GM19328 (cell line): Measurements from ENCODE around the gene SLC8A3.

Experiments used
- ATAC-seq: cut with Tn5 transposase; IDR thresholded peaks from one replicate; pipeline ENCODE4 v1.9.1; 2021; ENCODE audit warnings: mild to moderate bottlenecking, moderate library complexity; ENCODE audit not compliant: unreplicated experiment

The SLC8A3 gene

DNA sequence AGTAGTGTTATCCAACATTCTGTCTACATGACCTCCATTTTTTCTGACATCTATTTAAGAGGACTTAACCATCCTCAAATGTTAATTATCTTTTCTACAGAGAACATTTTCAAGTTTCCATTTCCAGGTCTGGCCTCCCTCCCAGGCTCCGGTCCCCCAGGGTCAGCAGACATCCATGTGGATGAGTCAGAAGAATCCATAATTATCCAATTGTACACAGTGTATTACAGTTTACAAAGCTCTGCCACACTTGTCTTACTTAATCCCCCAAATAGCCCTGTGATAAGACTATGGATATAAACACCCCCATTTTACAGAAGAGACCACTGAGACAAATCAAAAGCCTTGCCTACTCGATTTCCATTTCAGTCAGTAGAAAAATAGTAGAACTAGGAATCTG lies 65.0 kb downstream of the SLC8A3 start:
- no peak for ATAC-seq

DNA sequence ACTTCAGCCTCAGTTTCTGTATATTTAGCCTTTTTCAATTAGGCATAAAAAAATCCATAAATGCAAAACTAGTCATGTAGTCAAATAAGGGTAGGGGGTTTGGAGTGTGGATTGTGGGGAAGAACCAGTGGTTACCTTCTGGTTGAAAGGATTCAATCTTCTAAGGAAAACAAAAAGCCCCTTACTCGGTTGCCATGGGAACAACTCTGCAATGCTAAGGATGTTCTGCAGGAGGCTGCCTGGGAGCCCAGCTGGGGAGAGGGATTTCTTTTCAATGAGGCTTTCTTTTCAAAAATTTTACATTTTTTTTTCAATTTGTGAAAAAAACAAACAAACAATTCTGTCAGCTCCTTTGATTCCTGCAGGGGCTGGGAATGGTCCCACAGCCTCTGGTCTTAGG lies 67.2 kb downstream of the SLC8A3 start:
- ATAC-seq: no peak

DNA sequence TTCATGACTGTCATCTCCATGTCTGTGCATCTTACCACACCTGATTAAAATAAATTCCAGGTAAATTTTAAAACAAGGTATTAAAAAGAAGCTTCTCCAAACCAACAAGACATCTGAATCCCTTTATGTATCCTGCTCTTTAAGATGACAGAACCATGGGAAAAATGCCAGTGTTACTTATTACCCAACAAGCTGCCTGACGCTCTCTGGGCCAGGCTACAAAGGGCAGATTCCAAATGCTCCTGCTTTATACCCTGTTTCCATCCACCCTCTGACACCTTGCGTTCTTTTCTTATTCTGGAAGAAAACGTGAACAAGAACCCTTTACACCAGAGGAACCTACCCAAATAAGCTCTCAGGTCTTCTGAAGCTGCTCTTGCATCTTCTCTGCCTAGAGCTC lies 70.7 kb downstream of the SLC8A3 start:
- no peak for ATAC-seq

DNA sequence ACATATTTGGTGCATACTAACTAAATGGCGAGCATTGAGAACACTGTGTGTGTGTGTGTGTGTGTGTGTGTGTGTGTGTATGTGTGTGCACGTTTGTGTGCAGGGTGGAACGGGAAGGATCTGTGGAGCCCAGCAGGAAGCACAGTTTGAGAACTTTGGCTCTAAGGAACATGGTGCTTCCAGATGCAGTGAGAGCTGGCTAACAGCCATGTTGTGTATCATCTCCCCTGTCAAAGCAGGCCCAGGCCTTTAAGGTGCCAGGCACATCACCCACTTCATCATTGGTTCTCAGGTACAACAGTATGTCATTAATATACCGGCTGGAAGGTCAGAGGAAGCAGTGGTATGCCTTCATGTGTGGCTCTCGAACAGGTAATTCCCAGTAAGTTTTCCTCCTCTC lies 72.5 kb downstream of the SLC8A3 start:
- ATAC-seq: no peak

DNA sequence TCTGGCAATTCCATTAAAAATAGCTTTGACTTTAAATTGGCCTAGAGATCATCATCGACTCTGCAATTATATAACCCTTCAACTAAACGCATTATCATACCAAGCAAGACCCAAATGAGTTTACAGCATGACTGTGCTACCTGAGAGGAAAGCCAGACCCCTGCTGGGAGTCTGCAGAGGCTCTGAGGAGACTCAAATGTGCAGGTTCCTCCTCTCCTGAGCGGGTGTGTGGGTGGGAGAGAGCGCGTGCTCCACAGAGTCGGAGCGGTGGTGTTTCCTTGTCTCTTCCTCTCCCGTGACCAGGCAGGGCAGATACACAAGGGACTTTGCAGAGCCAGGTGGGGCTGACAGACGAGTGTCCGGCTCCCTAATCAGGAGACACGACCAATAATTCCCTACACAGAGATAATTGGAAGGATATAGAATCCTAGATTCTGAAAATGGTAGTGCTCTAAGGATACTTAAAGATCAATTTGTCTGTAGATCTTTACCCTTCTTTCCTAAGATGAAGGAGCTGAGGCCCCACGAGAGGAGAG lies 74.1 kb downstream of the SLC8A3 start:
- no peak for ATAC-seq

DNA sequence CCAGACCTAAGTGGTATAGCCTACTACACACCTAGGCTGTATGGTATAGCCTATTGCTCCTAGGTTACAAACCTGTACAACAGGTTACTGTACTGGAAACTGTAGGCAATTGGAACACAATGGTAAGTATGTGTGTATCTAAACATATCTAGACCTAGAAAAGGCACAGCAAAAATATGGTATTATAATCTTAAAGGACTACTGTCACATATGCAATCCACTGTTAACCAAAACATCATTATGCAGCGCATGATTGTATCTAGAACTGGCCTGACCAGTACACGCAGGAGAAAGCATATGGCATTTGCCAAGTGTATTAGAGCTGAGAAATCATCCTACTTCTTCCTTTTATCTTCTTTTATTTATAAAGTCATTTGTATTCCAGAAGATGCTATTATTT lies 75.5 kb downstream of the SLC8A3 start:
- ATAC-seq: no peak

DNA sequence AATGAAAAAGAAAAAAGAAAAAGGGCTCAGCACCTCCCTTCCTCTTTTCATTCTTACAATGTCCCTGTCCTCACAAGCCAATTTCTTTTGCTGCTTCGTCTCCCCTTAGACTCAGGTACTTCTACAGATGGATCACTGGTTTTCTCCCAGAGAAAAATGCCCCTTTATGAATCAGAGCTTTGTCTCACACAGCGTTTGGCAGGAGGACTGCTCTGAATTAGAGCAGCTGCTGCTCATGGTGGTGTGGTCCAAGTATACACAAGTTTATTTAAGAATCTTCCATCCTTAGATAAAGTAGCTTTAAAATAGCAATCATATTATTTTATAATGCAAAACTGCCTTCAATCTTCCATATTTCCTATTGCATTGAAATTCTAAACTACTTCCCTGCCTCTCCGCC lies 80.3 kb downstream of the SLC8A3 start:
- no peak for ATAC-seq

DNA sequence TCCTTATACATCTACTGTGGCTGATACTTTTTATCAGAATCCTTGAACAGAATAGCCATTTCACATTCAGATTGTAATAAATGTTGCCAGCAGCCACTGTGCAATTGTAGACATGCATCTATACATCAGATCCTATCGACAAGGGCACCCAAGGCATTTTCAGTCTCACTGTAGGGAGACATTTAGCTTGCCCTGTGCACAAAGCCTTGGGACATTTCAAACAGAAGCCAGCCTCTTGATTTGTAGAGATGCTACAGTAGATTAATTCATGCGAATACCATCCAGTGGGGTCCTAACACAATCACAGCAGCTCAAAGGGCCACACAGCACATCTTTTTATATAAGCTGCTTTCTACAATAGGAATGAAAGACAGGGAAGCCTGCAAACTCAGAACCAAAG lies 81.4 kb downstream of the SLC8A3 start:
- no peak for ATAC-seq

DNA sequence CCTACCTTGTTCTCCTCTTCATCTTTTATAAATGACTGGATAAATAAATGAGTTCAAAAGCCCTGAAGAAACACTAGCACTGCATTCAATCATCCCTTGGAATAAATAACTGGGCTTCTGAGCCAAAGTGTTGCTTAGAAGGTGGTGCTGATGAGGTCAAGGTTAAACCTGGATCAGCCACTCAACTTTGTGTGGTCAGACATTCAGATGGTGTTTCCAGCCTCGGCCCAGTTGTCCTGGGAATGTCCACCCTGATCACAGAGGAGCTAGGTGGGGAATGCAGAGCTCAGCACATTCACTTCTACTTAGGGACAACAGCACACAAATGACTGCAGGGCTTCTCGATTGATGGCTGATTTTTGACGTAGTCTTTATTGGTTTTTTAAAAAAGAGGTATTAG lies 88.7 kb downstream of the SLC8A3 start:
- ATAC-seq: no peak

DNA sequence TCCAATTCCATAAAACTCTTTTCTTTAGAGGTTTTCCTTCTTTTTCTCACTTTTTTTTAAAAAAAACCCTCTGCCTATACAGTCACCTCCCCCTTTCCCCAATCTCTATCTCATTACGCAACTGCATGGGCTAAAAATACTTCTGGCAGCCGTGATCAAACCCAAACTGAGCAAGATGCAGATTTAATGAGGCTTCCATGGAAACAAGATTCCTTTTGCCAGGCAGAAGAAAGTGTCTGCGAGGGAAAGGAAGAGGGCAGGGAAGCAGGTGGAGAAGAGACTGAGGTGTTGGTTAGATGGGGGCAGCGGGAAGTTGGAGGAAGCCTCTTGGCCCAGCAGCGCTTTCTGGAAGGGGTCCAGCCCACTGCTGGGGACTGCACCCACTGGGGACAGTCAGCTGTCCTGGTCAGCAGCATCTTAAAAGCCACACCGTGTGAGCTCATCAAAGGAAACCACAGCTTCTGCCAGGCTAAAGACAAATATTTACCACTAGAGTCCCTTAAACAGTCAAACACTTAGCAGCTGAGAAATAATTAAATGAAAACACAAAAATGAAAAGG lies 90.4 kb downstream of the SLC8A3 start:
- no peak for ATAC-seq

DNA sequence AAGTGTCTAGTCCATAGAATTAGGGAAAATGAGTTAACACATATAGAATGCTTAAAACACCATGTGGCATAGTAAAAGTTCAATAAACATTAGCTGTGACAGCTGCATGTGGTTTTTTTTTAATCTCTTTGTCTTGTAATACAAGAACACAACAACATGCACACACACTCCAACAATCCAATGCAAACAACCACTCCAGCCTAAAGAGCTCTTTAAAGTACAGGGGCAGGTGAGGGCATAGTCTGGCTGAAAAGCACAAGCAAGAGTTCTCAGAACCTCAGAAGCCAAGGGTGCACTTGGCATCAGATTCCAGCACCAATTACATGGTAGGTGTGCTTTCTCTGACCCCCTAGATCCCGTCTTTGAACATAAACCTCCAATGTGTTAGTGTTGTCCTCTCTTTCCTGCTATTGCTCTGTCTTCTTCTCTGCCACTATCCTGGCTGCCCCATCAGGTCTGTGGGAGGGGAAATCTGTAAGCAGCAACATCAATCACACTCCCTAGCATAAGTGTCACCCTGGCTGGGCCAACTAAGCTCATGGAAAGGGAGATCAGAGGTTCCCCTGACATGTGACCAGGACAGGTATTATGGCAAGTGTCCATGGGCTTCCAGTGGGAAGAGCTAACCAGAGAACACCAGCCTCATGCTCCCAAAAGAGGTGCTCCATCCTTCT lies 91.0 kb downstream of the SLC8A3 start:
- no peak for ATAC-seq

DNA sequence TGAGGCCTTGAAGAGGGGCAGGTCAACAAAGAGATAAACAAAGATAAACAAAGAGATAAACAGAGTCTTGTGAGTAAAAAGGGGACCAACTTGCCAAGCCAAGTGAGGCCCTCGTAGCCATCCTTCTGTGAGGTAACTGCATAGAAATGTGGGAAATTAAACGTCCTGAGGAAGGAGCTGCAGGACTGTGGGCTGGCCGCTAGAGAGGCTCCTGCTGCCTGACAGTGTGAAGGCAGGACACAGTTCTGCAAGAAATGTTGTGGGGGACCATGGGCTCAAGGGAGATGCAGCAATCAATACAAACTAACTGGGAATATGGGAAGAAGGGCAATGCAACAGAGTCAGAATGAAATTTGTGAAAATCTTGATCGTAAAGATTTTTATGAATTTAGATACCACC lies 91.9 kb downstream of the SLC8A3 start:
- no peak for ATAC-seq

DNA sequence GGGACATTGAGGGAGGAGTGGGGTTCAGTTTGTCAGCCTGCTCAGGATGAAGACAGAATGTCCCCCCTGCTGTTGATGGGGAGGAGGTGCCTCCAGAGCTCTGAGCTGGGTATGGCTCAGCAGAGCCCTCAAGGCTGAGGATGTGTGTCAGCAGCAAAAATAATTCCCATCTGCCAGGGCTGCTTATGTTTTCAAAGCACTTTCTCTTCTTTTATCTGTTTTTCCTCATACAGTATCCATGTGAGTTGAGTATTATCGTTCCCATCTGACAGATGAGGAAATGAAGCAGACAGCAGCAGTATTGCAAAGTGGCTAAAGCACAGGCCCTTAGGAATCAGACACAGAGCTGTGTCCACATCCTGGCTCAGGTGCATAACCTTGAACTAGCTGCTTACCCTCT lies 94.1 kb downstream of the SLC8A3 start:
- no peak for ATAC-seq

DNA sequence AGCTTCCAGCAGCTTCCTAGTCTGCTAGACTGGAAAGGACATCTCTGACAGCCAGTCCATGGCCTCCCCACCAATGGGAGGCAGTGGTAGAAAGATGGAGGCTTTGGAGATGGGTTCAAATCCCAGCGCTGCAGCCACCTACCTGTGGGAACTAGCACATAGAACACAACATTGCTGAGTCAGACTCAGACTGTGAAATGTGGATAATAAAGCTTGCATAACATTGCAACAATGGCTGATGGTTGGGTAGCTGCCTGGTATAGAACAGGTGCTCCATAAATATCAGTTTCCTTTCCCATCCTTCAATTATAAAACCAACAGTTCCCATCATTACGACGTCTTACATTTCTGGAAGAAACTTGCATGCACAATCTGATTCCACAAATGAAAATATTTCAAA lies 94.6 kb downstream of the SLC8A3 start:
- ATAC-seq: no peak

DNA sequence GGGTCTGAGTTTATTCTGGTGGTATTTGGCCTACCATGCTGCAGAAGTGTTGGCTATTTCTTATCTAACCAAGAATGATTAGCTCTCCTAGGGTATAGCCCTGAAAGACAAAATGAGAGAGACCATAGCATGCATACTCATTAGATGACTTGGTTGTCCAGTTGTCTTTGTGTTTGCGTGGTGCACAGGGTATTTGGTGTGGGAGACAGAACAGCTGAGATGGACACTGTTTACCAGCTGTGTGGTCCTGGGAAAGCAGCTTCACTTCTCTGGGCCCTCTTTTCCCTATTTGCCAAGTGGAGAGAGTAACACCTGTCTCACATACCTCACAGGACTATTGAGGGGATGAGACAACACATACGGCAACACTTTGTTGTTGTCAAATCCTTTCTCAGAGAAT lies 95.6 kb downstream of the SLC8A3 start:
- ATAC-seq: no peak

DNA sequence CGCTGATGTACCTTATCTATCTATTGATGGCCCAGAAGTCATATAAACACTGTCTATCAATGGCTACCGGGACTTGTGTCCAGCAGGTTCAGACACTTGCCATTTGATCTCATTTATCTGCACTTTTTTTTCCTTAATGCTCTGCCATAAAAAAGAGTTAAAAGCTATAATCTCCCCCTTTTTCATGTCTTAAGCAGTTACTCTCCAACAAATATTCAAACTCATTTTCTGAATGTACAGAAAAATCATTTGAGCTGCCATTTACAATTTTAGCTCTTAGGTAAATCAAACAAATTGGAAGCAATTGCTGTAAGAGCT lies 101.4 kb downstream of the SLC8A3 start:
- no peak for ATAC-seq

DNA sequence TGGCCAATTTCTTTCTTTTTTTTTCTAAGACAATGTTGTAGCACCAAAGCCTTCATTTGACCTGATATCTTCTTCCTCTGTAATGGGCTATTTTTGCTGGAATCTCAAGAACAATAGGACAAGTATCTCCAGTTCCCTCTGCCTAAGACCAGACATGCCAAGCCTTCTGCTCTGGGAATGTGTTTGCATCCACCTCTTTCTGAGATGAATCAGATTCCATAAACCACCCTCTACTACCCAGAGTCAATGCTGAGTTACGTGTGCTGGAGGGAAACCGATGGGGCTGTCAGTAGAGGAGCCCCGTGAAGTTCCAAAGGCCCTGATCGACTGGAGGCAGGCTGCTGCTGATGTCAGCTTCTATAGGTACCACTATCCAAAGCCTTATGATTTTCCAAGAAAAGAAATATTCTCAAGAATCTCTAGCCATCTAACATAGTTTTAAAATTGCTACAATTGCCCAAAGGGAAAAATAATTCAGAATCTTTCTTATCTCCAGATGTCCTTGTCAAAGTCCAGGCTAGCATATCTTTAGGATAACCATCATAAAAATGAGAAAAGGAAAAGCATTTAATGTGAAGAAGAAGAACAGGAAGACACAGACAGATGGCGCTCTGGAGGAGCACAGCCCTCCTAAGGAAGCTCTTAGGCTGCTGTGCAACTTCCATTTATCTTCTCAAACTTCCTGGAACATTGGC lies 101.9 kb downstream of the SLC8A3 start:
- no peak for ATAC-seq

DNA sequence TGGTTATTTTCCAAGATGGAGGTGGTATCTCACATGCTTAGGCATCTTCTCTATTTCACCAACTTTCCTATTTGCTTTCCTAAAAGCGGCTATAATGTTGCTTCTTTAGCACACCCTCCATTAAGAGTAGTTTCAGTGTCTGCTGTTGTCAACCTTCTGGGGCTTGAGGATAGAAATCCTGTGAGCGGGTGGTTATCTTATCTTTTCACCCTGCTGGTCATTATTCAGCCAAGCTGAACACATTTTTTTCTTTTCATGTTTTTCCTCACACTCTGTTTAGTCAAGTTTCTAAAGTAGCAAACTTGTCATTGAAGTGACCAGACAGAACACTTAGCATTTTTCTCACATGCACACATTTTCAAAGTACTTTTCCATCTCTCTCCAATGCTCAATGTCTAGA lies 104.5 kb downstream of the SLC8A3 start:
- ATAC-seq: no peak

DNA sequence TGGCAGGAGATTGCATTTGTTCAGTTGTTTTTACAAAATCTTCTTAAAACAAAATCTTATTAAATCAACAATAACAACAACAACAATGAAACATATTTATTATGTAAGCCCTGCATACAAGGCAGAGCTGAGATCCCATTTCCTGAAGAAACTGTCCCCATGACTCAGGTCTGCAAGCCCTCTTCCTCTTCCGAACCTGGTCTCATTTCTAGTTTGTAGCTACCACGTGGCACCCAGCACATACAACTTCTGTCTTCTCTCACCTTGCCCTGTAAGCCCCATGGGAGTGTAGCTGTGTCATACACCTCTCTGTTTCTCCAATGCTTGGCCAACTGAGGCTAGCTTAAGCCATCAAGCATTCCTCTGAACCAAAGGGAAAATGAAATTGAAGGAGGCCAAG lies 106.4 kb downstream of the SLC8A3 start:
- ATAC-seq: no peak

DNA sequence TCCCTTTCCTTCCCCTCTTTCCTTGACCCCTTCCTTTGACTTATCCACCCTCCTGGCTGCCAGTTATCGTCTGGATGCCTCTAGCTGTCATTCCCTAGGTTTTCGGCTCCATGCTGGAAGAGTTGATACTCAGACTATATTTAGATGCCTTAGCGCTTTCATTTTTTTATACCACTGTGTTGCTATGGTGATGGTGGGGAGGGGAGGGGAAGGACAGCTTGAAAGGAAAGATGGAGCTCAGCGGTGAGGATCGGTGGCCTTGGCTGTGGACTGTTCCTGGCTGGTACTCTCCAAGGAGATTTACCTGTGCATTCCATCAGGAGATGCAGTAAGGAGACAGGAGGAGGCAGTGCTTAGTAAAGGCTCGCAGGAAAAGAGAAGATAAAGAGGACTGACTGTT lies 108.7 kb downstream of the SLC8A3 start:
- no peak for ATAC-seq

DNA sequence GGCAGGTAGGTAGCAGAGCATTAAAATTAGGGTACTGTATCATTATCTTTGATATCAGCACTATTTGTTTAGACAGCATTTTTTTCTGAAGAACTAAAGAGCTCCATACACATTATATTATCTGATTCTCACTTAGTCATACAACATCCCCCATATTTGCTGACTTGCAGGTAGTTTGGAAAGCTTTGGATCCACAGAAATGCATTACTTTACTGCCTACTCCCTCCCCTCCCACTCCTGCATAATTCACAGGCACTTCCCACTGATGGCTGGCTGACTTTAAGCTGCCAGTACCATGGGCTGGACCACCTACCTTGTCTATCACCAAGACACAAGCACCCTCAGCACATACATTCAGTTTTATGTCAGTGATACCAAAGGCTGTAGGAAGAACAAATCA lies 110.4 kb downstream of the SLC8A3 start:
- no peak for ATAC-seq

DNA sequence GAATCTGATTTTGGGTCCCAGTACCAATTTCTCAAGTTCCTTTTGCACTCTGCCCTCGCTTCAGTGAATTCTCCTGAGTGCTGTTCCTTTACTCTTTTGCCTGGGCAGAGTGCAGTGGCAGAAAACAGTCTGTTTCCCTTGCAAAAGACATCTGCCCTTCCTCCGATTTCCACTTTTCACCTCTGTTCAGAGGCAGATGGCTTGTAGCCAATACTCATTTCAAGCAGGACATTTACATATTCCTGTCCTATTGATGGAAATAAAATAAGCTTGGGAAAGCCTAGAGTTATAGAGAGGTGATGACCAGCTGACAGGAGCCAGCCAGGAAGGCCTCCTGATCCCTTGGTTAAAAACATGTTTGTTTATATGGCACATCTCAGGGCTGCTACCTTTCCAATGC lies 111.0 kb downstream of the SLC8A3 start:
- ATAC-seq: no peak

DNA sequence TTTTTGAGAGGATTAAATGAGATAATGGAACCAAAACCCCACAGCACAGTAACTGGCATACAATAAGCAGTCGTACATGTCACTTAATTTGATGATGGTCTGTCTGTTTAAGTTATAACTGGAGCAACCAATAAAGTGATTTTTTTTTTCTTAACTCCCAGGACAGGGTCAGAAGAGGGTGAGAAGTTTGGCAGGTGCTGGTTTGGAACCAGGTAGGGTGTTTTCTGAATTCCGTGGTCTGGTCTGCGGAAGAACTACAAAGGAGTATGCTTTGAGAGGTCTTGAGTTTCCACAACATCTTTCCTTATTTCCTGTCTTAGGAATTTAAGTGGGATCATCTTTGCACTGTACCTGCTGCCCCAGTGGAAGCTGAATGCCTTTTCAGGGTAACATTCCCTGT lies 111.7 kb downstream of the SLC8A3 start:
- no peak for ATAC-seq
